Neural cell (in vitro differentiated cells): Measurements from ENCODE around the gene COBL. TPM values are rescaled to one million over a fixed set of nuclear protein-coding genes. Genes with fewer than 3 reads are reported as not detected.

ENCODE experiments used
- H2AFZ ChIP-seq: fragments of 200-600, 300-800 bp; sonication (generic), shearing (Covaris generic); 2 replicates; pipeline ENCODE4 v1.6.0; 2014; ENCODE audit warnings: low read depth, mild to moderate bottlenecking, antibody characterized with exemption, low read length, moderate library complexity
- H3F3A ChIP-seq: fragments of 200-600 bp; shearing (Covaris generic); 2 replicates; pipeline ENCODE4 v1.6.1; 2016; ENCODE audit warnings: mild to moderate bottlenecking, moderate library complexity, mixed read lengths, antibody characterized with exemption, low read length; ENCODE audit not compliant: insufficient read depth, poor library complexity, severe bottlenecking
- H3K27ac ChIP-seq: fragments of 200-600, 300-800 bp; sonication (generic), shearing (Covaris generic); 2 replicates; pipeline ENCODE4 v1.5.1; 2014; ENCODE audit warnings: mild to moderate bottlenecking, low read length, moderate library complexity
- H3K27me3 ChIP-seq: fragments of 300-800, 200-600 bp; sonication (generic), shearing (Covaris generic); 2 replicates; pipeline ENCODE4 v1.6.0; 2014; ENCODE audit warnings: mild to moderate bottlenecking, low read depth, low read length, moderate library complexity; ENCODE audit not compliant: insufficient read depth
- H3K36me3 ChIP-seq: fragments of 300-800, 200-600 bp; sonication (generic), shearing (Covaris generic); 2 replicates; pipeline ENCODE4 v1.5.1; 2014; ENCODE audit warnings: mild to moderate bottlenecking, antibody characterized with exemption, low read length, moderate library complexity; ENCODE audit not compliant: insufficient read depth
- H3K4me2 ChIP-seq: fragments of 300-800, 200-600 bp; sonication (generic), shearing (Covaris generic); 2 replicates; pipeline ENCODE4 v1.6.0; 2014; ENCODE audit warnings: mild to moderate bottlenecking, low read length
- H3K4me3 ChIP-seq: fragments of 300-800, 200-600 bp; sonication (generic), shearing (Covaris generic); 2 replicates; pipeline ENCODE4 v1.5.1; 2014; ENCODE audit warnings: mild to moderate bottlenecking, low read length, moderate library complexity
- H3K79me2 ChIP-seq: fragments of 200-600 bp; shearing (Covaris generic); replicated peaks from 2 replicates; pipeline ENCODE4 v1.6.0; 2014; ENCODE audit warnings: mild to moderate bottlenecking, low read length, moderate library complexity; ENCODE audit not compliant: insufficient read depth
- H3K9ac ChIP-seq: fragments of 300-800, 200-600 bp; sonication (generic), shearing (Covaris generic); 2 replicates; pipeline ENCODE4 v1.6.1; 2016; ENCODE audit warnings: mild to moderate bottlenecking, low read length, mixed read lengths
- H3K9me2 ChIP-seq: fragments of 200-600 bp; shearing (Covaris generic); 2 replicates; pipeline ENCODE4 v1.6.1; 2016; ENCODE audit warnings: mild to moderate bottlenecking, low read length, mixed read lengths; ENCODE audit not compliant: insufficient read depth
- H3K9me3 ChIP-seq: fragments of 200-600, 300-800 bp; sonication (generic), shearing (Covaris generic); 2 replicates; pipeline ENCODE4 v1.6.1; 2016; ENCODE audit warnings: mild to moderate bottlenecking, mixed run types, low read length, moderate library complexity, mixed read lengths
- H4K20me1 ChIP-seq: fragments of 200-600 bp; shearing (Covaris generic); 2 replicates; pipeline ENCODE4 v1.6.1; 2016; ENCODE audit warnings: mild to moderate bottlenecking, mixed run types; ENCODE audit not compliant: insufficient read depth
- EP300 ChIP-seq: fragments of 450-650 bp; conservative IDR thresholded peaks from 2 replicates; pipeline ENCODE4 v1.6.1; 2014; ENCODE audit warnings: antibody characterized with exemption, mild to moderate bottlenecking, moderate library complexity; ENCODE audit not compliant: poor library complexity, severe bottlenecking
- EZH2 ChIP-seq: fragments of 200-600, 300-800 bp; shearing (Covaris generic), sonication (generic); IDR thresholded peaks from 2 replicates; pipeline ENCODE4 v1.6.1; 2014; ENCODE audit warnings: antibody characterized with exemption, low read length, borderline replicate concordance, mild to moderate bottlenecking; ENCODE audit not compliant: insufficient read depth, poor library complexity, severe bottlenecking
- MXI1 ChIP-seq: fragments of 450-650 bp; conservative IDR thresholded peaks from 2 replicates; pipeline ENCODE4 v1.6.1; 2014; ENCODE audit warnings: antibody characterized with exemption, mild to moderate bottlenecking; ENCODE audit not compliant: poor library complexity, severe bottlenecking
- POLR2AphosphoS5 ChIP-seq: IDR thresholded peaks from 2 replicates; pipeline ENCODE4 v1.6.1; 2012
- RAD21 ChIP-seq: fragments of 450-650 bp; conservative IDR thresholded peaks from 2 replicates; pipeline ENCODE4 v1.6.1; 2014; ENCODE audit warnings: antibody characterized with exemption, mild to moderate bottlenecking, moderate library complexity
- SMC3 ChIP-seq: fragments of 450-650 bp; conservative IDR thresholded peaks from 2 replicates; pipeline ENCODE4 v1.6.1; 2014; ENCODE audit warnings: antibody characterized with exemption, mild to moderate bottlenecking, moderate library complexity; ENCODE audit not compliant: poor library complexity
- TAF1 ChIP-seq: IDR thresholded peaks from 2 replicates; pipeline ENCODE4 v1.6.1; 2012; ENCODE audit warnings: low read depth
- polyA plus RNA-seq: library from polyadenylated mRNA; depleted of rRNA; stranded (reverse); fragments of >200 nt; gene quantifications from 2 replicates; pipeline ENCODE4 v1.2.3, GENCODE V29; 2014
- TF ChIP-seq, protein P1 (sequence below): fragments of 450-650 bp; IDR thresholded peaks from 2 replicates; pipeline ENCODE4 v1.5.1; 2014; ENCODE audit warnings: antibody characterized with exemption, mild to moderate bottlenecking, moderate library complexity; ENCODE audit not compliant: poor library complexity, severe bottlenecking
- TF ChIP-seq, protein P2 (sequence below): IDR thresholded peaks from 2 replicates; pipeline ENCODE4 v1.6.1; 2012; ENCODE audit warnings: borderline replicate concordance

The COBL gene
- polyA plus RNA-seq, 1 donor from 2014 or later = 0.12 TPM

DNA sequence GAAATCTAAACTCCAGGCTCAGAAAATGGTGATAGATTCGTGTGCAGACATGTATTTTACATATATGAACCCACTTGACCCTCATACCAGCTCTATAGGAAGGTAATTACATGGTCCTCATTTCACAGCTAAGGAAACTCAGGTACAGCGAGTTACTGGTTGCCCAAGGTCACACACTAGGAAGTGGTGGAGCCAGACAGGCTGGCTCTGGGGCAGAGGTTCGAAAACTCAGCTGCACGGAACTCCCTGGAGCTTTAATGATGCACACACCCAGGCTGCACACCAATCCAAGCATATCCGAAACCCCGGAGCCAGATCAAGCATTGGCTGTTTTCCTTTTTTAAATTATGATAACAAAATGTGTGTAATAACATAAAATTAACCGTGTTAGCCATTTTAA, 172.4 kb downstream of the COBL start:
- Histone ChIP-seq H2AFZ (no peak overlapping the region), H4K20me1 (no peaks in the 10 kb centered on the region), H3K27ac (no peak overlapping the region), H3K27me3 (no peaks in the 10 kb centered on the region), H3K36me3 (no peaks in the 10 kb centered on the region), H3K9me3 (no peaks in the 10 kb centered on the region), H3F3A (no peaks in the 10 kb centered on the region), H3K4me2 (no peak overlapping the region), H3K9me2 (no peaks in the 10 kb centered on the region), H3K79me2 (no peaks in the 10 kb centered on the region), H3K4me3 (no peak overlapping the region), H3K9ac (no peak overlapping the region)
- no peak for TF ChIP-seq EP300
- TF ChIP-seq, protein P1, sequence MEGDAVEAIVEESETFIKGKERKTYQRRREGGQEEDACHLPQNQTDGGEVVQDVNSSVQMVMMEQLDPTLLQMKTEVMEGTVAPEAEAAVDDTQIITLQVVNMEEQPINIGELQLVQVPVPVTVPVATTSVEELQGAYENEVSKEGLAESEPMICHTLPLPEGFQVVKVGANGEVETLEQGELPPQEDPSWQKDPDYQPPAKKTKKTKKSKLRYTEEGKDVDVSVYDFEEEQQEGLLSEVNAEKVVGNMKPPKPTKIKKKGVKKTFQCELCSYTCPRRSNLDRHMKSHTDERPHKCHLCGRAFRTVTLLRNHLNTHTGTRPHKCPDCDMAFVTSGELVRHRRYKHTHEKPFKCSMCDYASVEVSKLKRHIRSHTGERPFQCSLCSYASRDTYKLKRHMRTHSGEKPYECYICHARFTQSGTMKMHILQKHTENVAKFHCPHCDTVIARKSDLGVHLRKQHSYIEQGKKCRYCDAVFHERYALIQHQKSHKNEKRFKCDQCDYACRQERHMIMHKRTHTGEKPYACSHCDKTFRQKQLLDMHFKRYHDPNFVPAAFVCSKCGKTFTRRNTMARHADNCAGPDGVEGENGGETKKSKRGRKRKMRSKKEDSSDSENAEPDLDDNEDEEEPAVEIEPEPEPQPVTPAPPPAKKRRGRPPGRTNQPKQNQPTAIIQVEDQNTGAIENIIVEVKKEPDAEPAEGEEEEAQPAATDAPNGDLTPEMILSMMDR = no peak
- TF ChIP-seq, protein P2, sequence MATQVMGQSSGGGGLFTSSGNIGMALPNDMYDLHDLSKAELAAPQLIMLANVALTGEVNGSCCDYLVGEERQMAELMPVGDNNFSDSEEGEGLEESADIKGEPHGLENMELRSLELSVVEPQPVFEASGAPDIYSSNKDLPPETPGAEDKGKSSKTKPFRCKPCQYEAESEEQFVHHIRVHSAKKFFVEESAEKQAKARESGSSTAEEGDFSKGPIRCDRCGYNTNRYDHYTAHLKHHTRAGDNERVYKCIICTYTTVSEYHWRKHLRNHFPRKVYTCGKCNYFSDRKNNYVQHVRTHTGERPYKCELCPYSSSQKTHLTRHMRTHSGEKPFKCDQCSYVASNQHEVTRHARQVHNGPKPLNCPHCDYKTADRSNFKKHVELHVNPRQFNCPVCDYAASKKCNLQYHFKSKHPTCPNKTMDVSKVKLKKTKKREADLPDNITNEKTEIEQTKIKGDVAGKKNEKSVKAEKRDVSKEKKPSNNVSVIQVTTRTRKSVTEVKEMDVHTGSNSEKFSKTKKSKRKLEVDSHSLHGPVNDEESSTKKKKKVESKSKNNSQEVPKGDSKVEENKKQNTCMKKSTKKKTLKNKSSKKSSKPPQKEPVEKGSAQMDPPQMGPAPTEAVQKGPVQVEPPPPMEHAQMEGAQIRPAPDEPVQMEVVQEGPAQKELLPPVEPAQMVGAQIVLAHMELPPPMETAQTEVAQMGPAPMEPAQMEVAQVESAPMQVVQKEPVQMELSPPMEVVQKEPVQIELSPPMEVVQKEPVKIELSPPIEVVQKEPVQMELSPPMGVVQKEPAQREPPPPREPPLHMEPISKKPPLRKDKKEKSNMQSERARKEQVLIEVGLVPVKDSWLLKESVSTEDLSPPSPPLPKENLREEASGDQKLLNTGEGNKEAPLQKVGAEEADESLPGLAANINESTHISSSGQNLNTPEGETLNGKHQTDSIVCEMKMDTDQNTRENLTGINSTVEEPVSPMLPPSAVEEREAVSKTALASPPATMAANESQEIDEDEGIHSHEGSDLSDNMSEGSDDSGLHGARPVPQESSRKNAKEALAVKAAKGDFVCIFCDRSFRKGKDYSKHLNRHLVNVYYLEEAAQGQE = no peak
- no peak for TF ChIP-seq EZH2
- TF ChIP-seq SMC3 = no peak
- TF ChIP-seq TAF1 = no peak
- TF ChIP-seq MXI1 = no peak
- TF ChIP-seq RAD21 = no peak
- TF ChIP-seq POLR2AphosphoS5 = no peak

DNA sequence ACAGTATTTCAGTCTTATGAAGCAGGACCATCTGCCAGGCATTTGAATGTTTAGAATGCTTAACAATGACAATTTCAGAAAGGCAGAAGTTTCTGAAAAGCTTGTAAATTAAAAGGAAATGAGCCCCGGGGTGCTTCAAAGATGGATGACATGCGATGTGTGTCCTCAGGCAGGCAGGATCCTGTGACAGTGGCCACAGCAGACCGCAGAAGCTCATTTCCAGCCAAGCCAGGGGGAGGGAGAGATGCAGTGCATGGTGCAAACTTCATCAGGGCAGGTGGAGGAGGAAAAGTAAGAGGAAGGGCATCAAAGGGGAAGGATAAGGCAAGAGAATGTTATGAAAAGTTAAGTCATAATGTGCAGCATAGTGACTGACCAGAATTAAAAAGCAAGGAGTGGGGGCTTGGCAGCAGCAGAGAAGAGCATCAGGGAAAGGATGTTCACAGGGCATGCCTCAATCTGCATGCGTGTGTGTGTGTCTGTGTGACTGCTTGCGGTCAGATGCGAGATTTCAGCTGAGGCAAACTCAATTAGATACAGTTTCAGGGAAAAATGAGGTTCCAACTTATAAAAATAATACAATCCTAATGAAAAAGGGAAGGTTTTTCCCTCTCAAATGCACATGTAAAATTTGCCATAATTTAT, 173.7 kb downstream of the COBL start:
- no peaks in the 10 kb centered on the region for H3K27me3 ChIP-seq
- H3K9me2 ChIP-seq = no peaks in the 10 kb centered on the region
- no peak overlapping the region for H3K4me3 ChIP-seq
- no peak overlapping the region for H2AFZ ChIP-seq
- no peaks in the 10 kb centered on the region for H3K9me3 ChIP-seq
- H3K27ac ChIP-seq = no peak overlapping the region
- no peak overlapping the region for H3K9ac ChIP-seq
- H3K79me2 ChIP-seq = no peaks in the 10 kb centered on the region
- no peaks in the 10 kb centered on the region for H3K36me3 ChIP-seq
- no peaks in the 10 kb centered on the region for H4K20me1 ChIP-seq
- TF ChIP-seq RAD21 (no peak), POLR2AphosphoS5 (no peak), EZH2 (no peak), EP300 (no peak), SMC3 (no peak), TAF1 (no peak), MXI1 (no peak)
- TF ChIP-seq, protein P2 = no peak
- TF ChIP-seq, protein P1 = no peak
- H3F3A ChIP-seq = no peaks in the 10 kb centered on the region
- H3K4me2 ChIP-seq = no peak overlapping the region
